CD4-positive, alpha-beta T cell treated with Interleukin-15 for 1 hour (primary cell): ENCODE measurements around the gene SPATA6.
A peak's percentile ranks its signal among the peaks of the same experiment; 100 is the strongest.
"Not testable (repeated sequence)": the region's sequence is repeated elsewhere in the genome, so short reads cannot be mapped to it uniquely, and the experiment has no call there.

Experiments used
- DNase-seq: peaks from one replicate; pipeline ENCODE4 v3.0.0-alpha.2; 2020

Gene SPATA6

DNA sequence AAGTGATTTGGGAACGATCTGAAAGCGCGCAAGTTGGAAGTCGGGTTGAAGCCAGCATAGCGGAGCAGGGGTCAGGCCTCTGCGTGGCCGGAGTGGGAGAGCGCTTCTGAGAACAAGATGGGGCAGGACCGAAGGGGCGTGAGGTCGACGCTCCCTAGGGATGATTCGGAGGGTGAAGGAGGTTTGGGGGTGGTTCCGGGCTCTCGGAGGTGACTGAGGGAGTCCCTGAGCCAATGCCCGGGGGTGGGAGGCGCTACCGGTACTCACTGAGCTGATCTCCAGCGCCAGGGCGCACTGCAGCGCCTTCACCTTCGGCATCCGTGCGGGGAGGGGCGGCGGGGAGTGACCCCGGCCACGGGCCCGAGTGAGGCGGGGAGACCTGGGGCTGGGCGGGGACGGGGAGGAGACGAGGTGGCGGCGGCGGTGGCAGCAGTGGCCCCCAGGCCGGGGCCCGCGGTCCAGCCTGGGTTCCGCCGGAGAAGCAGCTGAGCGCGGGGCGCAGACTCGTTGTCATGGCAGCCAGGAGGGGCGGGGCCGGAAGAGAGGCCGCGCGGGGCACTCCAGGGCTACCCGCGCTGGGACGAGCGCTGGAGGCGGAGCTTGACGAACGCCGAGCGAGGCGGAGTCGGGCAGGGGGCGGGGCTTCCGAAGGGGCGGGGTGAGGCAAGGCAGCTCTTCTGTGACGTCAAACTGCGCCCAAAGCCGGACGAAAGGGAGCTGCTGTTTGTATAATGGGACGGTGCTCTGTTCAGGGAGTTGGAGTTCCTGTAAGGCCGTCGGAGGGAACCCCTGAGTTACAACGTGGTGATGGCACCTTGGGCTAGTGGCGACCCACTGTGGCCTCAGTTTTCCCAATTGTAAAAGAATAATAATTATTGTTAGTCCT lies at the start of gene SPATA6:
TSS of gene SPATA6 (minus strand) at position 514 of the 886 bp plus-strand sequence. CDS start at position 318, 196 bp downstream.
- DNase-seq = peak; percentile 96

DNA sequence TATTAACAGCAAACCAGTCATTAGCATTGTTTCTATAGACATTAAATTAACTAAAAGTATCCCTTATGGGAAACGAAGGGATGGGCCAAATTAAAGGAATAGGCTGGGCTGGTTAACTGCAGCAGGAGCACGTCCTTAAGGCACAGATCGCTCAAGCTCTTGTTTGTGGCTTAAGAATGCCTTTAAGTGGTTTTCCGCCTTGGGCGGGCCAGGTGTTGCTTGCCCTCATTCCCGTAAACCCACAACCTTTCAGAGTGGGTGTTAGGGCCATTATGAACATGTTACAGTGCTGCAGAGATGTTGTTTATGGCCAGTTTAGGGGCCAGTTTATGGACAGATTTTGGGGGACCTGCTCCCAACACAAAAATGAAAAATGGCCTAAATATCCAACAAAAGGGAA lies 47.9 kb upstream of the SPATA6 start:
- DNase-seq = not testable (repeated sequence)

DNA sequence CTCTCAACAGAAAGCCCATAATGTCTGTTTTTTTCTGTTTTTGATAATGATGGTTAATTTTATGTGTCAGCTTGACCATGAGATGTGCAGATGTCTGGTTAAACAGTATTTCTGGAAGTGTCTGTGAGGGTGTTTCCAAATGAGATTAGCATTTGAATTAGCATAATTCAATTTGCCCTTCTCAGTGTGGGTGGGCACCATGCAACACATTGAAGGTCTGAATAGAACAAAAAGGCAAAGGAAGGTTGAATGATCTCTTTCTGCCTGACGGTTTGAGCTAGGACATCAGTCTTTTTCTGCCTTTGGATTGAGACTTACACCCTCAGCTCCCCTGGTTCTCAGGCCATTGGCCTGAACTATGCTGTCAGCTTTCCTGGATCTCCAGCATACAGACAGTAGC lies 34.9 kb upstream of the SPATA6 start:
- no peak for DNase-seq

GRCh38 chr1:48500541-48501450 lies 28.8 kb upstream of the SPATA6 start:
- DNase-seq = no peak

DNA sequence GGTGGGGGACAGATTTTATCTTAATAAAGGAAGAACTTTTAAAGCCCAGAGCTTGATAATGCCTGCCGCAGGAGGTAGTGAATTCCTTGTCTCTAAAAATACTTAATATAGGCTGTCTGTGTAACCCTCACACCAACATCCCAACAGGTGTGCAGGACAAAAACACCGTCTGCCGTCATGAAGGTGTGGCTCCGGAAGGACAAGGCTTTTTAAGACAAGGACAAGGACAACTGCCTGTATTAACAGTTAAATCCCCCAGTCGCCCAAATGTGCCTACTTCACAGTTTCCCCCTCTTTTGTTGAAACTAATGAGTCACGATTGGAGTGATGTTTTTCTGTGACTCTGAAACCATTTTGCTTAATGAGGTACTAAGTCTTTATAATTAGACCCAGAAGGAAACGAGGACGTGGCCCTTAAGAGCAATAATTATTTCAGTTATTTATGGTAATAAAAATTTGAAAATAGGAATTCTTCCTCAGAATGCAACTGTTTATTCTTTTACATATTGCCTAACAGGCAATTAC lies 27.3 kb upstream of the SPATA6 start:
- DNase-seq = no peak

DNA sequence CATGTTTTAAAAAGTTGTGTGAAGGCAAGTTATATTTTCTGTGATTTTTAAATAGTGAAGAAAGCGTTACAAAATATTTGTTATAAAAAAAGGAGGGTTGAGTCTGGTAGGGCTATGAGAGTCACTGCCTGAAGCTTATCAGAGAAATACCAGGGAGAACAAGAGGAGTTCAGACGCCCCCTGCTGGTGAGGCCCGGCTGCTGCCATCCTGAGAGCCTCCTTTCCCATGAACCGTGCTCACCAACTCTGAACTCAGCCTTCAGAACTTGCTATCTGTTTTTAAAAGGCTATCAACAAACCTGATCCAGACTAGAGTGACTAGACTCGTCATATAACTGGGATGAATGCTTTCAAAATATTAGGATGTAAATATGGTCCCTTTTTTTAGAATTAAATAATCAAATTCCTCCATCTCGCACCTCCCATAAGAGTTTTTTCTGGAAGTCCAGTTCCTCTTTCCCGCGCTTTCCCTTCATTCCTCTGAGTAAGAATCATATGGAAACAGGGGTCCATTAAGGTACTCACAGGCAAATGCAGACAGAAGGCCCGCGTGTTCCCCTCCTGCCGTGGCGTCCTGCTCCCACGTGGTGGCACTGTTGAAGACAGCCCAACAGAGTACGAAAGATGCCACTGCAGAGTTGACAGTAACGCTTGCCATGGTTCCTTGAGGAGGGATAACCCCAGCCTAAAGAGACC lies 26.2 kb upstream of the SPATA6 start:
- peak; percentile 44 for DNase-seq

DNA sequence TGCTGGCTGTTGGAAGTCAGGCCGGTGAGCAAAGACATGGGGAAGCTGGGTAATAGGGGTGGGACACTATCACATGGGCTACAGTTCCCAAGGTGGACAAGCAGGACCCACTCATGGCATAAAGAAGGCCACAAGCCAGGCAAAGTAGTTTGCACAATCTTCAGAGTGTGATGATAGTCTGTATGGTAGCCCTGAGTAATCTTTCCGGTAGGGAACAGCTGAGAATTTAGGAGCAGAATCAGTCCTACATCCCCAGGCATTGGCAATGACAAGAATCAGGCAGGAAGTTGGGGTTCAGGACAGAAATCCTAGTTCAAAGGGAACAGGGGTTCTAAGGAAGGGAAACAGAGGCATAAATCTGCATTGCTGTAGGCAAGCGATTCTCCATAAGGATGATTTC lies 23.9 kb upstream of the SPATA6 start:
- DNase-seq = no peak

DNA sequence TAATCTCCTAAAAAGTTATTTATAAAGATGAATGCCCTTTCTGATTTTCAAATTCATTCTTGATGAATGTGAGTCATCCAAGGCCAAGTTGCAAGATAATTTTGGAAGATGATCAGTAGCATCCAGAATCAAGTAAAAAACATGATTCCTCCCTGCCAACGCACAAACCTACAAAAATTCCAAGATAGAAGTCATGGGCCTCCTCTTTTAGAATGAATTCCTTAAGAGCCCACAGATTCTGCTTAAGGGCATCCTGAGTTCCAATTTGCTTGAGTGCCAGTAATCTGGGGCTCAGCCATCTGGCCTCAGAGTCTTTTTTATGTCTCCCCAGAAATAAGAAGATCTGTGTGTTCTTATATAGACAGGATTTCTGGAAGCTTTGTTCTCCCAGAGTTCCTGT lies 23.2 kb upstream of the SPATA6 start:
- no peak for DNase-seq

GRCh38 chr1:48493970-48494769 lies 22.2 kb upstream of the SPATA6 start:
- DNase-seq = no peak

GRCh38 chr1:48493041-48493440 lies 21.0 kb upstream of the SPATA6 start:
- no peak for DNase-seq

DNA sequence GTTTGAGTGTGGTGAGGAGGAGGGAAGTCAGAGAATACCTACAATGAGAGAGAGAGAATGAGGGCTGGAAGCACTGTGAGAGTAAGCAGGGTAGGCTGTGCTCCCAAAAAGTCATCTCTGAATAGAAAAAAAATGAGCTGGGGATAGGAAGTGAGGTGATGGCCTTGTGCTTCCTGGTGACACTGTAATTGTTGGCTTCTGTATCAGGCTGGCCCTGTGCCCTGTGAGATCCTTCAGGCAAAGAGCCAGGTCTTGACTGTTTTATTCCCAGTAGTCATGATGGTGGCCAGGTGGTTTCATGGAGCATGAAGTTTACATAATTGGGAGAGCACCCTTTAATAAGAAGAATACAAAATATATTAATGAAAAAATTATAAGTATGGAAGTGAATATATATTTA lies 20.4 kb upstream of the SPATA6 start:
- DNase-seq = no peak

DNA sequence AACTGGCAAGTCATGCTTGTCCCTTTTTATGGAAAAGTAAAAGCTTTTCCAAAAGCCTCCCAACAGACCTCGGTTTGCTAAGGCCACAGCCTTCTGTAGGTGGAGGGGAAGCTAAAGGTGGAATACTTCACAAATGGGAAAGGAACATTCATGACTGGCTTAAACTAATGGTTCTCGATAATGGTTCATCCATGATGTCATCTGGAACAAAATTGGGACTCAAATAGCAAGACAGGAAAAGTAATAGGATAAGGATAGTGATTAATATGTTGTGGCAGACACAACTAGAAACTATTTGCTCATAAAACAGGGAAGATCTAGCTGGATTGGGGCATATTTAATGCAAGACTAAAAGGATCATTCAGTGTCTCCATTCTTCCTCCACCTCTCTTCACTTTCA lies 16.7 kb upstream of the SPATA6 start:
- DNase-seq = no peak

DNA sequence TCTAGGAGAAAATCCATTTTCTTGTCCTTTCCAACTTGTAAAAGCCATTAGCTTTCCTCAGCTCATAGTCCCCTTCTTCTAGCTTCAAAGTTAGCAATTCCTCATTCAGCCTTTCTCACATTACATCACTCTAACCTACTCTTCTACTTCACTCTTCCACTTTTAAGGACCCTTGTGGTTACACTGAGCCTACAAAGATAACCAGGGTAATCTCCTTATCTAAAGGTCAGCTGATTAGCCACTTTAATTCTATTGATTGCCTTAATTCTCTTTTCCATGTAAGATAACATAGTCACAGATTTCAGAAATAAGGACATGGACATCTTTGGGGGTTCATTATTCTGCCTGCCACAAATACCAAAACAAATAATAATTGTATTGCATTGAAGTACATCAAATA lies 8.5 kb upstream of the SPATA6 start:
- DNase-seq = no peak

DNA sequence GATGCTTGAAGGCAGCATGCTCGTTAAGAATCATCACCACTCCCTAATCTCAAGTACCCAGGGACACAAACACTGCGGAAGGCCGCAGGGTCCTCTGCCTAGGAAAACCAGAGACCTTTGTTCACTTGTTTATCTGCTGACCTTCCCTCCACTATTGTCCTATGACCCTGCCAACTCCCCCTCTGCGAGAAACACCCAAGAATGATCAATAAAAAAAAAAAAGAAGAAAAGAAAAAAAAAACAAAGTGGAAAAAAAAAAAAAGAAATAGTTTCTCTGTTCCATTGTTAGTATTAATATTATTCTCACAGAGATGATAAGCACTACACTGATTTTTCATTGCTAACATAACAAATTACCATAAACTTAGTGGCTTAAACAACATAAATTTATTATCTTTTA lies 8.0 kb upstream of the SPATA6 start:
- not testable (repeated sequence) for DNase-seq

GRCh38 chr1:48472638-48473037 lies 634 bp upstream of the SPATA6 start:
- no peak for DNase-seq

- no peak for DNase-seq
Measured at GRCh38 chr1:48470950-48471690, 884 bp downstream of the SPATA6 start.

- no peak for DNase-seq
Measured at GRCh38 chr1:48470481-48470855, 1.5 kb downstream of the SPATA6 start.

DNA sequence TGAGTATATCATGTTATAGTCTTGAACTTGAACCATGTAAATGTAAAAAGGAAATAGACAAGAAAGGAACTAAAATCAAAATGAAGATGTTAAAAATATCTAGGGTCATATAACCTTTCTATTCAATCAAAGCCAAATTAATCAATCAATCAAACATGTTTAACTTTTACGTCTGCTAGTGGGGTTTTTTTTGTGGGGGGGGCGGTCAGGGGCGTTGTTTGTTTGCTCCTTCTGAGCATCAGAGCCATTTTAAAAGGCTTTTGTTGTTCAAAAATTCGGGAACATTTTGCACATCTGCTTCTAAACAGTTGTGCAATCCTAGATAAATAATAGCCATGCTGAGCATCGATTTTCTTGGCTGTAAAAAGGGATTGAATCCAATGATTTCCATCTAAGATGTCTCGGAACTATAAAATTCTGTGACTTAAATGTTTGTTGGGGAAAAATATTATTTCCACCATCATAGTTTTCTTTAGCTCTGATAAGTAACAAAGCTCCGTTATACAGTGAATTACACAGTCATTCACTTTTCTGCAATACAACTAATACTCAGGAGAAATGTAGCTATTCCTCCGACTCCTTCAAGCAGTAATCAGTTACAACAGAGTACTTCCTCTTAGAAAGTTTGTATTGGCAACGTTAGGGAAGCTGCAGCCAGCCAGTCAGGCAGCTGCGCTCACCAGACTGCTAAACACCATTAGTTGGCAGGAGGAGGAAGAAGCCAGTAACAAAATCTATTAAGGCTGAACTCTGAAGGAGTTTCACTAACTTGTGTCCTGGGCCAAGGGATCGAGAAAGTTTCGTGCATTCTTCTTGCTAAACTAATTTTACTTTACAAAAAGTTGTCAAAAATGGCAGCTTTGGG lies 2.2 kb downstream of the SPATA6 start:
- DNase-seq = peak; percentile 49

GRCh38 chr1:48466594-48466993 lies 5.4 kb downstream of the SPATA6 start:
- no peak for DNase-seq

- DNase-seq = no peak
Measured at GRCh38 chr1:48462716-48463302, 9.2 kb downstream of the SPATA6 start.
